ENCODE measurements around the gene DPY19L2.
"Not testable (repeated sequence)": the region's sequence is repeated elsewhere in the genome, so short reads cannot be mapped to it uniquely, and the experiment has no call there.

Gene DPY19L2

DNA sequence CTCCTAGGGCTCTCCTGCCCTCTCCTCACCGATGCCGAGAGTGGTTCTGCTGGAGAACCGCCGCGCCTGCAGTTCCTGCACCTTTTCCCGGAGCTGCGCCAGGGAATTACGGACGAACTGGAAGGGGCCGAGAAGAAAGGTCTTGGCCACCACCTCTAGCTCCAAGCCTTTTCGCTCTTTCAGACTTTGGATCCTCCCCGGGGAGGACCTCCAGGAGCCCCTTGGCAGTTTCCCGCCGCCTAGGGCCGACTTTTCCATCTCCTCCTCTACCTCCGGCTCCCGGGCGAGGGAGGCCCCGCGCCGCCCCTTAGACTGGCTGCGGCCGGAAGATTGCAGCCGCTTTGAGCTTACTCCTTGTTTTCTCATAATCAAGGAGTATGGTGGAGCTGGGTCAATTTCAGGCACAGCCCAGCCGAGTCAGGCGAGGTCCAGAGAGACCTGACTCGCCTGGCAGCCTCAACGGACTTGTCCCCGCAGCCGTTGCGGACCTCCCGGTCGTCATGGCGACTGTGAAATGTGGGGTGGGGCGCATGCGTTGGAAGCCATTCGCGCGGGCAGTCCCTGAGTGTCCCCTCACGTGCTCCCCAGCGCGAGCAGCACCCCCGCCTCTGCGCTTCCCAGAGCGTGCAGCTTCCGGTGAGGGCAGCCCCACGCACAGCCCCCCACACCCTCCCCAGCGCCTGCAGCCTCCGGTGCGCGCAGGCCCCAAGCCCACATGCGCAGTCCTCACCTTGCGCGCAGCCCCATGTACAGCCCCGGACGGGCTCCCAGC is at the start of gene DPY19L2:
Gene DPY19L2, minus strand, starts transcription at position 466 of the 772 bp plus-strand sequence. Its CDS starts 100 bp downstream, at position 366.
- Histone ChIP-seq H3K9me3 (peaks cover 12% of the 10 kb centered on the region), H3K4me2 (peak within 1 kb of the TSS; percentile 19), H3K27me3 (peaks cover 42% of the 10 kb centered on the region), H3K9ac (no peak within 1 kb of the TSS), H3K36me3 (no peaks in the 10 kb centered on the region), H3K4me1 (no peaks in the 10 kb centered on the region), H3K4me3 (peak within 1 kb of the TSS; percentile 25; the same call in 1 of the 2 replicates), H4K20me1 (no peaks in the 10 kb centered on the region), H3K27ac (no peak within 1 kb of the TSS)
- TF ChIP-seq Cebpa-rat (IDR thresholded peaks at IDR 0.05): no peak

GRCh38 chr12:63716891-63717290 is 48.6 kb upstream of the DPY19L2 start:
- not testable (repeated sequence) for H3K36me3 ChIP-seq, H3K9me3 ChIP-seq, H3K27ac ChIP-seq, H3K9ac ChIP-seq, H3K4me3 ChIP-seq, H3K27me3 ChIP-seq, H4K20me1 ChIP-seq
- Histone ChIP-seq H3K4me1 (peaks cover 16% of the 10 kb centered on the region), H3K4me2 (peak overlapping the region; percentile 55)

- H3K27me3 ChIP-seq, H3K9me3 ChIP-seq, H3K4me3 ChIP-seq, H3K27ac ChIP-seq, H3K9ac ChIP-seq, H3K4me2 ChIP-seq, H3K36me3 ChIP-seq, H4K20me1 ChIP-seq: not testable (repeated sequence)
- peaks cover 16% of the 10 kb centered on the region for H3K4me1 ChIP-seq
Measured at GRCh38 chr12:63715107-63715625, 46.9 kb upstream of the DPY19L2 start.

- not testable (repeated sequence) for H3K4me3 ChIP-seq, H3K27me3 ChIP-seq, H3K27ac ChIP-seq, H3K9me3 ChIP-seq, H4K20me1 ChIP-seq, H3K9ac ChIP-seq, H3K36me3 ChIP-seq, H3K4me2 ChIP-seq
- peaks cover 16% of the 10 kb centered on the region for H3K4me1 ChIP-seq
Measured at GRCh38 chr12:63714409-63714808, 46.1 kb upstream of the DPY19L2 start.

DNA sequence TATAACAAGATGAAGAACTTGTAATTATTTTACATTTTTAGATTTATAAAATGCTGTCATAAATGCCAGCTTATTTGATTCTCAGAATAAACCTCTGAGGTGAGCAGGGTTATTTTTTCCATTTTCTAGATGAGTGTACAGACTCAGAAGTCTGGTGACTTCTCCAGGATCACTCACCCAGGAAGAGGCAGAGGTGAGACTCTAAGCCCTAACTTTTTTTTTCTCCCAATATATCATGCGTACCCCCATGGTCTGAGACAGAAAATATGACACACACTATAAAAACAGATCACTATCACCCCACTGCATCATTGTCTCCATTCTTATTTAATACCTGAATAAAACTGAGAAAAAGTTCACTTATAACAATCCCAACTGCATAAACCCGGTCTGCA is 45.4 kb upstream of the DPY19L2 start:
- not testable (repeated sequence) for H4K20me1 ChIP-seq

DNA sequence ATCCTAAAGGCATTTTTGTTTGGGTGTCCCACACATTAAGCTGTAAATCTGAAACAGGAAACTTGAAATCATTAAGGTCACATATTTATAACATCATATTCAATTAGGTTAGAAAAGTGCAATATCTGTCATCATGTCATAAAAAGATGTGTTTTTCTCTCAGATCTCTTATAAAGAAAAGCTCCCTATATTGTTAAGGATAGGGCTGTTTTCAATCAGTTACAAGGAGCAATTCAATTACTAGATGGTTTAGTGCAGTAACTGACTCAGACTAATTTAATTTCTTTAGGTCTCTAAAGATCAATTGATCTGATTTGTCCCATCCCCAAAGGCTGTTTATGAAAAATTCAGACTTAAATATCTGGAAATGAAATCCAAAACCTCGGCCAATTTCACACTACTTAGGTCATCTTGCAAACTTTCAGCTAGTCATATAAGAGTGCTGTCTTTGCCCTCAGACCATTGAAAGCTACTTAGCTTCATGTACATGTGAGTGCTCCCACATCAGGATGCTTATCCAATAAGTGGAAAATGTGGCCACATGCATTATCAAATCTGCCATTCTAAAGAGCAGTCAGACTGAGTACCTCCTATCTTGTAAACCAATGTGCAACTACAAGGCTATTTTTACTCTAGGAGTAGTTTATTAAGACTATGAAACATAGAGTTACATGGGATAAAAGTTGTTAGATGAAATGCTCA is 44.8 kb upstream of the DPY19L2 start:
- peaks cover 16% of the 10 kb centered on the region for H3K4me1 ChIP-seq
- H3K36me3 ChIP-seq, H3K9ac ChIP-seq, H4K20me1 ChIP-seq, H3K9me3 ChIP-seq, H3K27me3 ChIP-seq, H3K27ac ChIP-seq, H3K4me3 ChIP-seq: not testable (repeated sequence)
- peak overlapping the region; percentile 17; the same call in 1 of the 2 replicates for H3K4me2 ChIP-seq

More for the DNA sequence above, 45.4 kb upstream of the DPY19L2 start:
- H3K4me1 ChIP-seq: peaks cover 16% of the 10 kb centered on the region
- not testable (repeated sequence) for H3K4me3 ChIP-seq, H3K36me3 ChIP-seq, H3K9me3 ChIP-seq, H3K27me3 ChIP-seq, H3K27ac ChIP-seq, H3K4me2 ChIP-seq, H3K9ac ChIP-seq

GRCh38 chr12:63712376-63712974 is 44.2 kb upstream of the DPY19L2 start:
- not testable (repeated sequence) for H3K9me3 ChIP-seq, H4K20me1 ChIP-seq, H3K4me3 ChIP-seq, H3K36me3 ChIP-seq, H3K9ac ChIP-seq, H3K27ac ChIP-seq, H3K27me3 ChIP-seq
- Histone ChIP-seq H3K4me2 (peak overlapping the region; percentile 17; the same call in 1 of the 2 replicates), H3K4me1 (peaks cover 14% of the 10 kb centered on the region)

DNA sequence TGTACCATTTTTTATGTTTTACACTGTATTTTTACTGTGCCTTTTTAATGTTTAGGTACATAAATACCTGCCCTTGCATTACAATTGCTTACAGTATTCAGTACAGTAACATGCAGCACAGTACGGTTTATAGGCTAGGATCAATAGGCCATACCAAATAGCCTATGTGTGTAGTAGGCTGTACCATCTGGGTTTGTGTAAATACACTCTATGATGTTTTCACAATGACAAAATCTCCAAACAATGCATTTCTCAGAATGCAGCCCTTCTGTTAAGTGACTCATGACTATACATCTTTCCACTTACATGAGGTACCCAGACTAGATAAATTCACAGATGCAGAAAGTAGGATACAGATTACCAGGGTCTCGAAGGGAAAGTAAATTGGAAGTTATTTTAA is 43.0 kb upstream of the DPY19L2 start:
- H3K9me3 ChIP-seq, H4K20me1 ChIP-seq, H3K36me3 ChIP-seq, H3K27ac ChIP-seq, H3K4me1 ChIP-seq, H3K4me2 ChIP-seq, H3K9ac ChIP-seq, H3K27me3 ChIP-seq, H3K4me3 ChIP-seq: not testable (repeated sequence)

- Histone ChIP-seq H3K4me2 (no peak overlapping the region), H3K36me3 (no peaks in the 10 kb centered on the region), H3K4me1 (no peaks in the 10 kb centered on the region), H4K20me1 (no peaks in the 10 kb centered on the region), H3K27me3 (no peaks in the 10 kb centered on the region), H3K27ac (no peak overlapping the region), H3K9ac (no peak overlapping the region), H3K4me3 (no peak overlapping the region), H3K9me3 (no peaks in the 10 kb centered on the region)
- TF ChIP-seq Cebpa-rat (IDR thresholded peaks at IDR 0.05): no peak
Measured at GRCh38 chr12:63706336-63706735, 38.0 kb upstream of the DPY19L2 start.

GRCh38 chr12:63699678-63700382 is 31.5 kb upstream of the DPY19L2 start:
- H3K4me1 ChIP-seq, H3K27me3 ChIP-seq, H3K4me3 ChIP-seq, H3K36me3 ChIP-seq, H3K4me2 ChIP-seq, H3K9ac ChIP-seq, H3K9me3 ChIP-seq, H4K20me1 ChIP-seq, H3K27ac ChIP-seq: not testable (repeated sequence)

DNA sequence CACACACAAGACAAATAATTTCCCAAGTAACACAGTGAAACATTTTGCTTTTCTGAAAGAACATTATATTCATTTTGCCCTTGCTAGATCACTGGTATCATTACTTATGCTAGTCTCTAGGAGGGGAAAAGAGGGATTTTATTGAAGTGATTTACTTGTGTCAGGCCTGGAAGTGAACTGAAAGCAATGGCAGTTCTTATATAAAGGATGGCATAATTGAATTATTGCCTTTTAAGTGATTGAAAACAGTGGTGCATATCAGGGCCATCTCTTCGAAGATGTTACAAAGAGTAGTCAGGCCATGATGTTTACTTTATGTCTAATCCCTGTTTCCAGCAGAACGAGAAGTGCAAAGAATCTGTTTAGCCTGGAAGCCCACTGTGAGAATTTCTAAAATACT is 30.7 kb upstream of the DPY19L2 start:
- H3K36me3 ChIP-seq, H3K27me3 ChIP-seq, H3K9me3 ChIP-seq, H3K4me1 ChIP-seq, H3K27ac ChIP-seq, H3K4me3 ChIP-seq, H4K20me1 ChIP-seq, H3K9ac ChIP-seq, H3K4me2 ChIP-seq: not testable (repeated sequence)

DNA sequence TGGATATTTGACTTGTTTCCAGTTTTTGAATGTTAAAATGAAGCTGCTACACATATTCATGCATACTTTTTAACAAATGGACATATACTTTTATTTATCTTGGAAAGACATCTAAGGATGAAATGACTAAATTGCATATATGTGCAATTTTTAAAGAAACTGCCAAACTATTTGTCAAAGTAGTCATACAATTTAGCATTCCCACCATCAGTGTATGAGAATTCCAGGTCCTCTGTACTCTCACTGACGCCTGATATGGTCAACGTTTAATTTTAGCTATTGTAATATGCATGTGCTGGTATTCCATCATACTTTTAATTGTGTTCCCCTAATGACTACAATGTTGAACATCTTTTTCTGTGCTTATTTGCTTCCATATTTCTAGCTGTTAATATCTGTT is 22.5 kb upstream of the DPY19L2 start:
- H3K36me3 ChIP-seq, H3K27me3 ChIP-seq, H3K9me3 ChIP-seq, H3K4me3 ChIP-seq, H3K9ac ChIP-seq, H4K20me1 ChIP-seq, H3K27ac ChIP-seq, H3K4me2 ChIP-seq, H3K4me1 ChIP-seq: not testable (repeated sequence)

DNA sequence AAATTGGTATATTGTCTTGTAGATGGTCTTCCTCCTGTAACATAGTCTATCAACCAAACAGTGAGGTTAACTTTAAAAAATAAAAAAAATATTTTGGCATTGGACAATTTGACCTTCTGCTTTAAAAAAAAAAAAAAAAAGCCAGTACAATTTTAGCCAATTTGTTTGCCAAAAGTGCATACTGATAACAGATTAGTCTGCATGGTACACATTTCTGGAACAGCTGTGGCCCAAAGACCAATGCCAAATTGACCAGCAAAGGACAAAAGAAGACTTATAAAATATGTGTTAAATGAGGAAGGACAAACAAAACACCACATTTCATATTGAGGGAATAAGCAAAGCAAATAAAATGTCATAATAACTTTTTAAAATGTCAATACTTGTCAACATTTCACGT is 20.8 kb upstream of the DPY19L2 start:
- H3K4me1 ChIP-seq, H3K9ac ChIP-seq, H3K4me3 ChIP-seq, H4K20me1 ChIP-seq, H3K27me3 ChIP-seq, H3K9me3 ChIP-seq, H3K27ac ChIP-seq, H3K4me2 ChIP-seq, H3K36me3 ChIP-seq: not testable (repeated sequence)

- H4K20me1 ChIP-seq, H3K4me2 ChIP-seq, H3K27ac ChIP-seq, H3K27me3 ChIP-seq, H3K4me3 ChIP-seq, H3K36me3 ChIP-seq, H3K9me3 ChIP-seq, H3K9ac ChIP-seq, H3K4me1 ChIP-seq: not testable (repeated sequence)
Measured at GRCh38 chr12:63686623-63687022, 18.3 kb upstream of the DPY19L2 start.
